Neural cell (in vitro differentiated cells): ENCODE results near the gene CHD6. TPM values are rescaled to one million over a fixed set of nuclear protein-coding genes. Genes with fewer than 3 reads are reported as not detected.

Experiments
- H2AFZ ChIP-seq: fragments of 200-600, 300-800 bp; sonication (generic), shearing (Covaris generic); 2 replicates; pipeline ENCODE4 v1.6.0; 2014; ENCODE audit warnings: low read depth, mild to moderate bottlenecking, antibody characterized with exemption, low read length, moderate library complexity
- H3F3A ChIP-seq: fragments of 200-600 bp; shearing (Covaris generic); 2 replicates; pipeline ENCODE4 v1.6.1; 2016; ENCODE audit warnings: mild to moderate bottlenecking, moderate library complexity, mixed read lengths, antibody characterized with exemption, low read length; ENCODE audit not compliant: insufficient read depth, poor library complexity, severe bottlenecking
- H3K27ac ChIP-seq: fragments of 200-600, 300-800 bp; sonication (generic), shearing (Covaris generic); 2 replicates; pipeline ENCODE4 v1.5.1; 2014; ENCODE audit warnings: mild to moderate bottlenecking, low read length, moderate library complexity
- H3K27me3 ChIP-seq: fragments of 300-800, 200-600 bp; sonication (generic), shearing (Covaris generic); 2 replicates; pipeline ENCODE4 v1.6.0; 2014; ENCODE audit warnings: mild to moderate bottlenecking, low read depth, low read length, moderate library complexity; ENCODE audit not compliant: insufficient read depth
- H3K36me3 ChIP-seq: fragments of 300-800, 200-600 bp; sonication (generic), shearing (Covaris generic); 2 replicates; pipeline ENCODE4 v1.5.1; 2014; ENCODE audit warnings: mild to moderate bottlenecking, antibody characterized with exemption, low read length, moderate library complexity; ENCODE audit not compliant: insufficient read depth
- H3K4me2 ChIP-seq: fragments of 300-800, 200-600 bp; sonication (generic), shearing (Covaris generic); 2 replicates; pipeline ENCODE4 v1.6.0; 2014; ENCODE audit warnings: mild to moderate bottlenecking, low read length
- H3K4me3 ChIP-seq: fragments of 300-800, 200-600 bp; sonication (generic), shearing (Covaris generic); 2 replicates; pipeline ENCODE4 v1.5.1; 2014; ENCODE audit warnings: mild to moderate bottlenecking, low read length, moderate library complexity
- H3K79me2 ChIP-seq: fragments of 200-600 bp; shearing (Covaris generic); replicated peaks from 2 replicates; pipeline ENCODE4 v1.6.0; 2014; ENCODE audit warnings: mild to moderate bottlenecking, low read length, moderate library complexity; ENCODE audit not compliant: insufficient read depth
- H3K9ac ChIP-seq: fragments of 300-800, 200-600 bp; sonication (generic), shearing (Covaris generic); 2 replicates; pipeline ENCODE4 v1.6.1; 2016; ENCODE audit warnings: mild to moderate bottlenecking, low read length, mixed read lengths
- H3K9me2 ChIP-seq: fragments of 200-600 bp; shearing (Covaris generic); 2 replicates; pipeline ENCODE4 v1.6.1; 2016; ENCODE audit warnings: mild to moderate bottlenecking, low read length, mixed read lengths; ENCODE audit not compliant: insufficient read depth
- H3K9me3 ChIP-seq: fragments of 200-600, 300-800 bp; sonication (generic), shearing (Covaris generic); 2 replicates; pipeline ENCODE4 v1.6.1; 2016; ENCODE audit warnings: mild to moderate bottlenecking, mixed run types, low read length, moderate library complexity, mixed read lengths
- H4K20me1 ChIP-seq: fragments of 200-600 bp; shearing (Covaris generic); 2 replicates; pipeline ENCODE4 v1.6.1; 2016; ENCODE audit warnings: mild to moderate bottlenecking, mixed run types; ENCODE audit not compliant: insufficient read depth
- CTCF ChIP-seq: fragments of 450-650 bp; IDR thresholded peaks from 2 replicates; pipeline ENCODE4 v1.5.1; 2014; ENCODE audit warnings: antibody characterized with exemption, mild to moderate bottlenecking, moderate library complexity; ENCODE audit not compliant: poor library complexity, severe bottlenecking
- EP300 ChIP-seq: fragments of 450-650 bp; conservative IDR thresholded peaks from 2 replicates; pipeline ENCODE4 v1.6.1; 2014; ENCODE audit warnings: antibody characterized with exemption, mild to moderate bottlenecking, moderate library complexity; ENCODE audit not compliant: poor library complexity, severe bottlenecking
- EZH2 ChIP-seq: fragments of 200-600, 300-800 bp; shearing (Covaris generic), sonication (generic); IDR thresholded peaks from 2 replicates; pipeline ENCODE4 v1.6.1; 2014; ENCODE audit warnings: antibody characterized with exemption, low read length, borderline replicate concordance, mild to moderate bottlenecking; ENCODE audit not compliant: insufficient read depth, poor library complexity, severe bottlenecking
- MXI1 ChIP-seq: fragments of 450-650 bp; conservative IDR thresholded peaks from 2 replicates; pipeline ENCODE4 v1.6.1; 2014; ENCODE audit warnings: antibody characterized with exemption, mild to moderate bottlenecking; ENCODE audit not compliant: poor library complexity, severe bottlenecking
- POLR2AphosphoS5 ChIP-seq: IDR thresholded peaks from 2 replicates; pipeline ENCODE4 v1.6.1; 2012
- RAD21 ChIP-seq: fragments of 450-650 bp; conservative IDR thresholded peaks from 2 replicates; pipeline ENCODE4 v1.6.1; 2014; ENCODE audit warnings: antibody characterized with exemption, mild to moderate bottlenecking, moderate library complexity
- REST ChIP-seq: IDR thresholded peaks from 2 replicates; pipeline ENCODE4 v1.6.1; 2012; ENCODE audit warnings: borderline replicate concordance
- SMC3 ChIP-seq: fragments of 450-650 bp; conservative IDR thresholded peaks from 2 replicates; pipeline ENCODE4 v1.6.1; 2014; ENCODE audit warnings: antibody characterized with exemption, mild to moderate bottlenecking, moderate library complexity; ENCODE audit not compliant: poor library complexity
- TAF1 ChIP-seq: IDR thresholded peaks from 2 replicates; pipeline ENCODE4 v1.6.1; 2012; ENCODE audit warnings: low read depth
- polyA plus RNA-seq: library from polyadenylated mRNA; depleted of rRNA; stranded (reverse); fragments of >200 nt; gene quantifications from 2 replicates; pipeline ENCODE4 v1.2.3, GENCODE V29; 2014

CHD6 gene
- polyA plus RNA-seq, 1 donor from 2014 or later, result 22.9 TPM

- Histone ChIP-seq H3K79me2 (no peaks in the 10 kb centered on the region), H3K27me3 (no peaks in the 10 kb centered on the region), H3K27ac (no peak overlapping the region), H3K9me3 (no peaks in the 10 kb centered on the region), H4K20me1 (no peaks in the 10 kb centered on the region), H3K9ac (no peak overlapping the region), H2AFZ (no peak overlapping the region), H3F3A (no peaks in the 10 kb centered on the region), H3K4me2 (no peak overlapping the region), H3K4me3 (no peak overlapping the region), H3K36me3 (peaks cover 12% of the 10 kb centered on the region), H3K9me2 (no peaks in the 10 kb centered on the region)
- no peak for TF ChIP-seq MXI1
- TF ChIP-seq EP300, result no peak
- TF ChIP-seq EZH2, result no peak
- no peak for TF ChIP-seq CTCF
- no peak for TF ChIP-seq TAF1
- no peak for TF ChIP-seq POLR2AphosphoS5
- TF ChIP-seq SMC3, result no peak
- no peak for TF ChIP-seq REST
- no peak for TF ChIP-seq RAD21
Observed at GRCh38 chr20:41426086-41426830, 191.9 kb downstream of the CHD6 start.

- TF ChIP-seq REST (no peak), EZH2 (no peak), SMC3 (no peak), MXI1 (no peak), EP300 (no peak), TAF1 (no peak), POLR2AphosphoS5 (no peak), CTCF (no peak)
- no peaks in the 10 kb centered on the region for H3K79me2 ChIP-seq
- no peaks in the 10 kb centered on the region for H3K9me3 ChIP-seq
- no peak overlapping the region for H3K9ac ChIP-seq
- no peak overlapping the region for H3K27ac ChIP-seq
- H2AFZ ChIP-seq, result no peak overlapping the region
- H3F3A ChIP-seq, result no peaks in the 10 kb centered on the region
- H3K9me2 ChIP-seq, result no peaks in the 10 kb centered on the region
- no peak overlapping the region for H3K4me3 ChIP-seq
- H3K36me3 ChIP-seq, result peaks cover 19% of the 10 kb centered on the region
- no peaks in the 10 kb centered on the region for H4K20me1 ChIP-seq
- H3K4me2 ChIP-seq, result no peak overlapping the region
- H3K27me3 ChIP-seq, result no peaks in the 10 kb centered on the region
Observed at GRCh38 chr20:41425180-41425884, 192.8 kb downstream of the CHD6 start.
